OCI-LY3 (cell line): ENCODE data around the gene PCGF2.

ENCODE experiments used
- H2AFZ ChIP-seq: fragments of 200-600, 300-600 bp; shearing (Covaris generic); 2 replicates; pipeline ENCODE4 v1.6.0; 2014; ENCODE audit warnings: antibody characterized with exemption, low read depth, low read length
- H3K27ac ChIP-seq: fragments of 200-600, 300-600 bp; sonication (generic); 2 replicates; pipeline ENCODE4 v1.5.1; 2014; ENCODE audit warnings: mild to moderate bottlenecking, low read length, moderate library complexity, mixed read lengths
- H3K27me3 ChIP-seq: fragments of 200-600, 300-600 bp; sonication (generic); 2 replicates; pipeline ENCODE4 v1.6.1; 2014; ENCODE audit warnings: low read depth, low read length, mixed read lengths
- H3K36me3 ChIP-seq: fragments of 200-600, 300-600 bp; sonication (generic); replicated peaks from 2 replicates; pipeline ENCODE3; 2014; ENCODE audit warnings: low read depth, low read length, mixed read lengths
- H3K4me1 ChIP-seq: fragments of 300-600, 200-600 bp; sonication (generic); 2 replicates; pipeline ENCODE4 v1.6.1; 2014; ENCODE audit warnings: low read length, mixed read lengths
- H3K4me2 ChIP-seq: fragments of 200-600, 300-600 bp; sonication (generic); 2 replicates; pipeline ENCODE4 v1.6.1; 2014; ENCODE audit warnings: low read length, mixed read lengths
- H3K4me3 ChIP-seq: fragments of 300-600, 200-600 bp; sonication (generic); 2 replicates; pipeline ENCODE4 v1.5.1; 2014; ENCODE audit warnings: antibody characterized with exemption, mild to moderate bottlenecking, low read length, moderate library complexity
- H3K79me2 ChIP-seq: fragments of 300-600, 200-600 bp; shearing (Covaris generic); 2 replicates; pipeline ENCODE4 v1.6.1; 2014; ENCODE audit warnings: mild to moderate bottlenecking, low read length, mixed read lengths
- H3K9ac ChIP-seq: fragments of 300-600, 200-600 bp; shearing (Covaris generic); 2 replicates; pipeline ENCODE4 v1.6.0; 2014; ENCODE audit warnings: mild to moderate bottlenecking, low read length, moderate library complexity
- H3K9me3 ChIP-seq: fragments of 200-600, 300-600 bp; shearing (Covaris generic); 2 replicates; pipeline ENCODE4 v1.6.1; 2014; ENCODE audit warnings: low read length, mixed read lengths; ENCODE audit not compliant: insufficient read depth
- H4K20me1 ChIP-seq: fragments of 200-600, 300-600 bp; sonication (generic); 2 replicates; pipeline ENCODE4 v1.6.1; 2016; ENCODE audit warnings: low read length, mixed read lengths; ENCODE audit not compliant: insufficient read depth
- CTCF ChIP-seq: fragments of 200-600, 300-600 bp; sonication (generic); IDR thresholded peaks from 2 replicates; pipeline ENCODE4 v1.5.1; 2014; ENCODE audit warnings: antibody characterized with exemption, low read length, low read depth
- EZH2phosphoT487 ChIP-seq: fragments of 200-600 bp; shearing (Covaris generic); IDR thresholded peaks from 2 replicates; pipeline ENCODE4 v1.6.1; 2018; ENCODE audit warnings: antibody characterized with exemption, mixed run types, low read depth

PCGF2 gene

GRCh38 chr17:38749223-38750043 is 1.3 kb upstream of the PCGF2 start:
- Histone ChIP-seq H3K27me3 (no peaks in the 10 kb centered on the region), H3K4me1 (peaks cover 37% of the 10 kb centered on the region), H4K20me1 (peaks cover 7% of the 10 kb centered on the region; the same call in 1 of the 2 replicates), H3K4me2 (no peak overlapping the region), H3K36me3 (peaks cover 11% of the 10 kb centered on the region), H2AFZ (no peak overlapping the region), H3K9ac (no peak overlapping the region), H3K27ac (no peak overlapping the region), H3K4me3 (no peak overlapping the region), H3K9me3 (no peaks in the 10 kb centered on the region), H3K79me2 (peaks cover 52% of the 10 kb centered on the region)
- TF ChIP-seq CTCF (no peak), EZH2phosphoT487 (no peak)

GRCh38 chr17:38748892-38749222 is 721 bp upstream of the PCGF2 start:
- no peaks in the 10 kb centered on the region for H3K9me3 ChIP-seq
- no peak overlapping the region for H2AFZ ChIP-seq
- H3K27me3 ChIP-seq = no peaks in the 10 kb centered on the region
- H3K4me1 ChIP-seq = peaks cover 36% of the 10 kb centered on the region
- H3K9ac ChIP-seq = no peak overlapping the region
- no peak overlapping the region; the same call in 1 of the 2 replicates for H3K4me2 ChIP-seq
- peaks cover 52% of the 10 kb centered on the region for H3K79me2 ChIP-seq
- no peak overlapping the region for H3K27ac ChIP-seq
- no peak overlapping the region for H3K4me3 ChIP-seq
- TF ChIP-seq CTCF = no peak
- H3K36me3 ChIP-seq = peaks cover 9% of the 10 kb centered on the region
- peaks cover 7% of the 10 kb centered on the region; the same call in 1 of the 2 replicates for H4K20me1 ChIP-seq

GRCh38 chr17:38747463-38748148 is 530 bp downstream of the PCGF2 start:
- Histone ChIP-seq H2AFZ (peak overlapping the region; percentile 57), H3K4me1 (peaks cover 29% of the 10 kb centered on the region), H3K9ac (peak overlapping the region; percentile 99), H4K20me1 (peaks cover 7% of the 10 kb centered on the region), H3K36me3 (peaks cover 7% of the 10 kb centered on the region), H3K27ac (peak overlapping the region; percentile 80), H3K9me3 (no peaks in the 10 kb centered on the region), H3K79me2 (peaks cover 49% of the 10 kb centered on the region), H3K27me3 (no peaks in the 10 kb centered on the region), H3K4me2 (peak overlapping the region; percentile 91), H3K4me3 (peak overlapping the region; percentile 86)
- TF ChIP-seq EZH2phosphoT487 = no peak
- TF ChIP-seq CTCF = peak; percentile 43

GRCh38 chr17:38746849-38747462 is 1.2 kb downstream of the PCGF2 start:
- peaks cover 10% of the 10 kb centered on the region for H3K36me3 ChIP-seq
- H3K4me3 ChIP-seq = peak overlapping the region; percentile 86
- peak overlapping the region; percentile 91 for H3K4me2 ChIP-seq
- H3K9me3 ChIP-seq = no peaks in the 10 kb centered on the region
- no peak overlapping the region for H2AFZ ChIP-seq
- peaks cover 53% of the 10 kb centered on the region for H3K79me2 ChIP-seq
- peak overlapping the region; percentile 99 for H3K9ac ChIP-seq
- H3K27ac ChIP-seq = peak overlapping the region; percentile 80
- H3K27me3 ChIP-seq = no peaks in the 10 kb centered on the region
- H4K20me1 ChIP-seq = peaks cover 7% of the 10 kb centered on the region
- H3K4me1 ChIP-seq = peaks cover 29% of the 10 kb centered on the region
- no peak for TF ChIP-seq EZH2phosphoT487
- no peak for TF ChIP-seq CTCF
